H1 (cell line): Measurements from ENCODE around the gene PITRM1. TPM values are rescaled to one million over a fixed set of nuclear protein-coding genes. Genes with fewer than 3 reads are reported as not detected.

Experiments
- BACH1 ChIP-seq: IDR thresholded peaks from 2 replicates; pipeline ENCODE4 v1.6.1; 2012; ENCODE audit warnings: low read length, improper control_type of control experiment
- CTBP2 ChIP-seq: IDR thresholded peaks from 2 replicates; pipeline ENCODE4 v1.7.0; 2011; ENCODE audit warnings: borderline replicate concordance, mild to moderate bottlenecking, moderate library complexity, mixed read lengths, low read length; ENCODE audit not compliant: insufficient read depth, insufficient read length
- EGR1 ChIP-seq: IDR thresholded peaks from 2 replicates; pipeline ENCODE4 v1.6.1; 2011; ENCODE audit warnings: low read depth, low read length, borderline replicate concordance
- EP300 ChIP-seq, 2 experiments: IDR thresholded peaks; 1 replicate in 1 of 2; 2 replicates in 1 of 2; pipeline ENCODE4 v1.6.1; 2011 to 2012; ENCODE audit warnings: low read depth in 2 of 2, low read length in 2 of 2, mild to moderate bottlenecking in 2 of 2, borderline replicate concordance in 1 of 2, inconsistent platforms in 1 of 2, moderate library complexity in 1 of 2
- FOSL1 ChIP-seq: IDR thresholded peaks from 2 replicates; pipeline ENCODE4 v1.6.1; 2011; ENCODE audit warnings: mild to moderate bottlenecking, low read depth, low read length, moderate library complexity; ENCODE audit not compliant: insufficient read depth
- GTF2F1 ChIP-seq: IDR thresholded peaks from 2 replicates; pipeline ENCODE4 v1.6.1; 2012; ENCODE audit warnings: low read depth, low read length, improper control_type of control experiment, borderline replicate concordance
- NRF1 ChIP-seq: IDR thresholded peaks from 2 replicates; pipeline ENCODE4 v1.6.1; 2011; ENCODE audit warnings: mild to moderate bottlenecking, low read depth, low read length, improper control_type of control experiment
- PHF8 ChIP-seq: fragments of 200-600 bp; sonication (generic); conservative IDR thresholded peaks from 2 replicates; pipeline ENCODE4 v1.7.1; 2012; ENCODE audit warnings: low read depth, mild to moderate bottlenecking, inconsistent platforms, low read length, moderate library complexity
- SAP30 ChIP-seq: fragments of 300-600 bp; sonication (generic); IDR thresholded peaks from 2 replicates; pipeline ENCODE4 v1.7.1; 2012; ENCODE audit warnings: low read length, moderate library complexity, mild to moderate bottlenecking, inconsistent platforms; ENCODE audit not compliant: insufficient read depth, insufficient replicate concordance
- SP1 ChIP-seq: IDR thresholded peaks from 2 replicates; pipeline ENCODE4 v1.6.1; 2011; ENCODE audit warnings: low read depth, low read length
- TAF1 ChIP-seq: IDR thresholded peaks from 2 replicates; pipeline ENCODE4 v1.6.1; 2011; ENCODE audit warnings: mild to moderate bottlenecking, low read depth, low read length
- polyA plus RNA-seq, 7 experiments: library from polyadenylated mRNA; depleted of rRNA in 3 of 7; stranded (reverse) in 5 of 7; unstranded in 2 of 7; fragments of >200 nt in 5 of 7; fragments of 200-250 nt in 2 of 7; gene quantifications; 1 replicate in 5 of 7; 2 replicates in 1 of 7; 4 replicates in 1 of 7; pipeline versions ENCODE4 v1.2.1 to v1.2.3, GENCODE V29; 2011 to 2013; ENCODE audit warnings: missing spikeins in 2 of 7, mixed read lengths in 2 of 7
- total RNA-seq: library from RNA; stranded (reverse); fragmentation: NEBNext Ultra II Directional; extraction: Animal tissue kit (Norgen Biotek cat#: 25700); gene quantifications from 2 replicates; pipeline ENCODE4 v1.2.1, GENCODE V29; 2021
- TF ChIP-seq, protein P1 (sequence below): IDR thresholded peaks from 2 replicates; pipeline ENCODE4 v1.6.1; 2012; ENCODE audit warnings: inconsistent platforms

Gene PITRM1
- total and polyA plus RNA-seq, 2 of the 8 experiments (the other 6 are each of a cell fraction or from before 2014, with no cell fraction given), result 18.6 to 31.5 TPM

- TF ChIP-seq GTF2F1 (no peak), TAF1 (no peak), SAP30 (no peak), EP300 (IDR thresholded peaks at IDR 0.05; ENCODE audit: borderline replicate concordance in 1 of 2, low read depth in 2 of 2, low read length in 2 of 2) (no peak), NRF1 (no peak), PHF8 (peak; percentile 48; the same call in 1 of the 2 replicates), SP1 (peak; percentile 52; the same call in 1 of the 2 replicates), BACH1 (peak; percentile 39; the same call in 1 of the 2 replicates), CTBP2 (no peak), FOSL1 (no peak), EGR1 (no peak)
- TF ChIP-seq, protein P1, sequence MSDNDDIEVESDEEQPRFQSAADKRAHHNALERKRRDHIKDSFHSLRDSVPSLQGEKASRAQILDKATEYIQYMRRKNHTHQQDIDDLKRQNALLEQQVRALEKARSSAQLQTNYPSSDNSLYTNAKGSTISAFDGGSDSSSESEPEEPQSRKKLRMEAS, result 0 out of 2 replicates have a peak, but pooled peaks have one; percentile 17
Measured at GRCh38 chr10:3173171-3173878, 743 bp upstream of the PITRM1 start (continued).
